Pancreas (tissue), 10 donors: ENCODE results near the gene ZRSR2. TPM values are rescaled to one million over a fixed set of nuclear protein-coding genes. Genes with fewer than 3 reads are reported as not detected.

Experiments used
- ATAC-seq, 4 donors: fragments of 200-7000 bp; cut with Tn5 transposase; one replicate each; pipeline versions ENCODE4 v1.8.0 to v1.9.1; 2020; ENCODE audit warnings: mild to moderate bottlenecking in 4 of 4, moderate library complexity in 4 of 4
- DNase-seq, 6 donors: peaks; one replicate each; pipeline ENCODE4 v3.0.0-alpha.2; 2020
- FAIRE-seq: peaks from 2 replicates; lab custom pipeline; 2012; peaks lifted over from hg19 to GRCh38; lab: Jason Lieb, UNC
- H3K27ac ChIP-seq, 4 donors: fragments of 200-600 bp; sonication (generic); 1 replicate in 3 of 4; 2 replicates in 1 of 4; pipeline versions ENCODE4 v1.5.0 to v1.8.0; 2020
- H3K27me3 ChIP-seq, 4 donors: fragments of 200-600 bp; one replicate each; pipeline ENCODE4 v1.8.0; 2021
- H3K36me3 ChIP-seq, 3 donors: fragments of 200-600 bp; sonication (generic) in 1 of 3; one replicate each; pipeline versions ENCODE4 v1.5.0 to v1.8.0; 2020 to 2021
- H3K4me1 ChIP-seq, 3 donors: fragments of 200-600 bp; one replicate each; pipeline ENCODE4 v1.8.0; 2021
- H3K4me3 ChIP-seq, 4 donors: fragments of 200-600 bp; sonication (generic) in 2 of 4; one replicate each; pipeline versions ENCODE4 v1.5.0 to v1.8.0; 2020 to 2021
- H3K9me3 ChIP-seq, 4 donors: fragments of 200-600 bp; one replicate each; pipeline ENCODE4 v1.8.0; 2021
- CTCF ChIP-seq, 4 donors: fragments of 200-600 bp; sonication (generic) in 3 of 4; IDR thresholded peaks; one replicate each; pipeline versions ENCODE4 v1.5.0 to v1.8.0; 2021; ENCODE audit warnings: antibody characterized with exemption in 4 of 4
- WGBS, 2 donors: extraction: QIAGEN DNeasy Blood & Tissue Kit; methylation state at CpG; one replicate each; pipeline ENCODE4 v1.1.7; 2013; 5-methylcytosine and 5-hydroxymethylcytosine counted together
- intact Hi-C, 3 donors: fragments of 100-400 bp; cut with DNase I; formaldehyde crosslinking; loops; one replicate each; pipeline versions ENCODE4 v1.11.1 to v1.14.2; 2022
- polyA plus RNA-seq, 2 donors: library from polyadenylated mRNA; stranded (reverse); fragments of 200-250 nt; gene quantifications; one replicate each; pipeline ENCODE4 v1.2.3, GENCODE V29; 2013
- total RNA-seq, 6 donors: library from RNA; stranded (reverse); fragmentation: NEBNext Ultra II Directional in 4 of 6; extraction: Animal tissue kit (Norgen Biotek cat#: 25700) in 4 of 6; gene quantifications; one replicate each; pipeline versions ENCODE4 v1.2.1 to v1.2.4, GENCODE V29; 2021 to 2023
- donor health status: healthy with polysubstance abuse.
- donor health status: DM: no; HTN: no; CAD: no; lungs with moderate emphysema.
- donor health status: DM: no; HTN: no; CAD: no.
- donor health status: control.
- donor health status: control.
- donor health status: Bipolar disorder and iron deficiency.
- donor health status: DM: yes; HTN: yes; CAD: no.
- donor health status: DM: no; HTN: no; CAD: no.
- donor health status: DM: no; HTN: no; CAD: no.
- donor health status: DM: yes; HTN: yes; CAD: no.

ZRSR2 gene
- total and polyA plus RNA-seq, 8 donors = 3.0 to 33.1 (median 5.1) TPM

GRCh38 chrX:15854712-15855567 lies 64.7 kb downstream of the ZRSR2 start, which contains the start of gene AP1S2:
Gene AP1S2 (minus strand): TSS chrX:15854813. CDS start chrX:15852524, 2,289 bp downstream.
- intact Hi-C loops = no loop called here
- 0 to 1% methylated on average over 75 to 85 of the region's 85 CpGs for WGBS, 2 donors
- peaks cover 0 to 10% (median 0%) of the 10 kb centered on the region in 3 donors for H3K4me1 ChIP-seq

GRCh38 chrX:15855568-15856221 lies 65.4 kb downstream of the ZRSR2 start:
- Histone ChIP-seq H3K9me3 (no peaks in the 10 kb centered on the region), H3K27me3 (peaks cover 0 to 18% (median 0%) of the 10 kb centered on the region in 4 donors), H3K36me3 (no peaks in the 10 kb centered on the region), H3K4me3 (peak overlapping the region; percentile 69 to 90 (median 80)), H3K4me1 (peaks cover 0 to 10% (median 0%) of the 10 kb centered on the region in 3 donors), H3K27ac (peak overlapping the region; percentile 70 to 92 (median 84))
- 10 to 13% methylated on average over 16 of the region's 16 CpGs for WGBS, 2 donors
- intact Hi-C loops = no loop called here
- ATAC-seq = no peak
- no peak for DNase-seq
- no peak for TF ChIP-seq CTCF (IDR thresholded peaks at IDR 0.05)
- no peak for FAIRE-seq

More at GRCh38 chrX:15854712-15855567, 64.7 kb downstream of the ZRSR2 start, which contains the start of gene AP1S2:
- Histone ChIP-seq H3K27ac (peak within 1 kb of the TSS; percentile 70 to 92 (median 84)), H3K36me3 (no peaks in the 10 kb centered on the region), H3K4me3 (peak within 1 kb of the TSS; percentile 69 to 90 (median 80)), H3K9me3 (no peaks in the 10 kb centered on the region), H3K27me3 (peaks cover 0 to 18% (median 0%) of the 10 kb centered on the region in 4 donors)
- ATAC-seq (peak; percentile 96 to 99 (median 98)), FAIRE-seq (no peak), DNase-seq (peak; percentile 90 to 98 (median 97))
- no peak for TF ChIP-seq CTCF (IDR thresholded peaks at IDR 0.05)

- peaks cover 0 to 18% (median 0%) of the 10 kb centered on the region in 4 donors for H3K27me3 ChIP-seq
- DNase-seq = no peak
- no peak for ATAC-seq
- no peak for TF ChIP-seq CTCF (IDR thresholded peaks at IDR 0.05)
- no peaks in the 10 kb centered on the region for H3K36me3 ChIP-seq
- no peak for FAIRE-seq
- H3K9me3 ChIP-seq = no peaks in the 10 kb centered on the region
- intact Hi-C loops = no loop called here
- peak overlapping the region in 1 of 4 donors; percentile 90 for H3K4me3 ChIP-seq
- peaks cover 0 to 10% (median 0%) of the 10 kb centered on the region in 3 donors for H3K4me1 ChIP-seq
- 35 to 39% methylated on average over 4 of the region's 4 CpGs for WGBS, 2 donors
- peak overlapping the region in 2 of 4 donors; percentile 87 to 92 for H3K27ac ChIP-seq
Measured at GRCh38 chrX:15856222-15856587, 65.9 kb downstream of the ZRSR2 start.

GRCh38 chrX:15856636-15857035 lies 66.4 kb downstream of the ZRSR2 start:
- no peak for FAIRE-seq
- ATAC-seq = no peak
- DNase-seq = no peak
- 22 to 41% methylated on average over 1 of the region's 1 CpG for WGBS, 2 donors
- H3K4me1 ChIP-seq = peaks cover 0 to 10% (median 0%) of the 10 kb centered on the region in 3 donors
- intact Hi-C loops = no loop called here
- H3K27ac ChIP-seq = no peak overlapping the region
- no peaks in the 10 kb centered on the region for H3K36me3 ChIP-seq
- H3K27me3 ChIP-seq = peaks cover 0 to 18% (median 0%) of the 10 kb centered on the region in 4 donors
- no peak for TF ChIP-seq CTCF (IDR thresholded peaks at IDR 0.05)
- no peaks in the 10 kb centered on the region for H3K9me3 ChIP-seq
- H3K4me3 ChIP-seq = no peak overlapping the region
